ENCODE measurements around the gene GSTCD.

GSTCD gene

GRCh38 chr4:105894660-105895582 lies 186.3 kb downstream of the GSTCD start, which contains the start of gene NPNT:
TSS of gene NPNT (plus strand) at chr4:105895471. CDS start at chr4:105895653, 182 bp downstream.
- no peak for DNase-seq (ENCODE audit: low spot score)

GRCh38 chr4:105895583-105896460 lies 187.2 kb downstream of the GSTCD start:
- DNase-seq (ENCODE audit: low spot score), result no peak

GRCh38 chr4:105896461-105896942 lies 187.9 kb downstream of the GSTCD start:
- DNase-seq (ENCODE audit: low spot score), result no peak
